ENCODE measurements around the gene PAPPA. TPM values are rescaled to one million over a fixed set of nuclear protein-coding genes. Genes with fewer than 3 reads are reported as not detected.

The PAPPA gene, protein sequence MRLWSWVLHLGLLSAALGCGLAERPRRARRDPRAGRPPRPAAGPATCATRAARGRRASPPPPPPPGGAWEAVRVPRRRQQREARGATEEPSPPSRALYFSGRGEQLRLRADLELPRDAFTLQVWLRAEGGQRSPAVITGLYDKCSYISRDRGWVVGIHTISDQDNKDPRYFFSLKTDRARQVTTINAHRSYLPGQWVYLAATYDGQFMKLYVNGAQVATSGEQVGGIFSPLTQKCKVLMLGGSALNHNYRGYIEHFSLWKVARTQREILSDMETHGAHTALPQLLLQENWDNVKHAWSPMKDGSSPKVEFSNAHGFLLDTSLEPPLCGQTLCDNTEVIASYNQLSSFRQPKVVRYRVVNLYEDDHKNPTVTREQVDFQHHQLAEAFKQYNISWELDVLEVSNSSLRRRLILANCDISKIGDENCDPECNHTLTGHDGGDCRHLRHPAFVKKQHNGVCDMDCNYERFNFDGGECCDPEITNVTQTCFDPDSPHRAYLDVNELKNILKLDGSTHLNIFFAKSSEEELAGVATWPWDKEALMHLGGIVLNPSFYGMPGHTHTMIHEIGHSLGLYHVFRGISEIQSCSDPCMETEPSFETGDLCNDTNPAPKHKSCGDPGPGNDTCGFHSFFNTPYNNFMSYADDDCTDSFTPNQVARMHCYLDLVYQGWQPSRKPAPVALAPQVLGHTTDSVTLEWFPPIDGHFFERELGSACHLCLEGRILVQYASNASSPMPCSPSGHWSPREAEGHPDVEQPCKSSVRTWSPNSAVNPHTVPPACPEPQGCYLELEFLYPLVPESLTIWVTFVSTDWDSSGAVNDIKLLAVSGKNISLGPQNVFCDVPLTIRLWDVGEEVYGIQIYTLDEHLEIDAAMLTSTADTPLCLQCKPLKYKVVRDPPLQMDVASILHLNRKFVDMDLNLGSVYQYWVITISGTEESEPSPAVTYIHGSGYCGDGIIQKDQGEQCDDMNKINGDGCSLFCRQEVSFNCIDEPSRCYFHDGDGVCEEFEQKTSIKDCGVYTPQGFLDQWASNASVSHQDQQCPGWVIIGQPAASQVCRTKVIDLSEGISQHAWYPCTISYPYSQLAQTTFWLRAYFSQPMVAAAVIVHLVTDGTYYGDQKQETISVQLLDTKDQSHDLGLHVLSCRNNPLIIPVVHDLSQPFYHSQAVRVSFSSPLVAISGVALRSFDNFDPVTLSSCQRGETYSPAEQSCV (N-terminal part only)
- 10 to 100 TPM in 3 of 4 donors, 1 to 10 TPM in 1; 9.6 to 35.3 (median 14.9) TPM for total RNA-seq

DNA sequence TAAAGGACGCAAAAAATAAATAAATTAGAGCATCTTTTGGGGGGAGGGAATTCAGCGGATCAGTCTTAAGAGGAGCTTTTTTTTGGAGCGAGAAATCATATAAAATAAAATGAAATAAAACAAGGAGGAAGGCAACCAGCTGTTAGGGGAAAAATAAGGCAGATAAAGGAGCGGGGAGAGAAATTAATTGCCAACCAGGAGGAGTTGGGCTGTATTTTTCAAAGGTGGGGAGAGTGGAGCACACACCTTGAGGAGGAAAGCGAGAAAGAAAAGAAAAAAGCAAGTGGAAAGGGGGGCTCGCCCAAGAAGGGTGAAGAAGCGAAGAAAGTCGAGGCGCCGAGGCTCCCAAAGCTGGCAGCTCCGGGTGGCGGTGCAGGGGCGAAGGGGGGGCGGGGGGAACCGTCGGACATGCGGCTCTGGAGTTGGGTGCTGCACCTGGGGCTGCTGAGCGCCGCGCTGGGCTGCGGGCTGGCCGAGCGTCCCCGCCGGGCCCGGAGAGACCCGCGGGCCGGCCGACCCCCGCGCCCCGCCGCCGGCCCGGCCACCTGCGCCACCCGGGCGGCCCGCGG is at the start of gene PAPPA:
Gene PAPPA (plus strand): TSS at position 27 of the 569 bp plus-strand sequence. CDS start 382 bp downstream, at position 409.
- TF ChIP-seq, protein P1, sequence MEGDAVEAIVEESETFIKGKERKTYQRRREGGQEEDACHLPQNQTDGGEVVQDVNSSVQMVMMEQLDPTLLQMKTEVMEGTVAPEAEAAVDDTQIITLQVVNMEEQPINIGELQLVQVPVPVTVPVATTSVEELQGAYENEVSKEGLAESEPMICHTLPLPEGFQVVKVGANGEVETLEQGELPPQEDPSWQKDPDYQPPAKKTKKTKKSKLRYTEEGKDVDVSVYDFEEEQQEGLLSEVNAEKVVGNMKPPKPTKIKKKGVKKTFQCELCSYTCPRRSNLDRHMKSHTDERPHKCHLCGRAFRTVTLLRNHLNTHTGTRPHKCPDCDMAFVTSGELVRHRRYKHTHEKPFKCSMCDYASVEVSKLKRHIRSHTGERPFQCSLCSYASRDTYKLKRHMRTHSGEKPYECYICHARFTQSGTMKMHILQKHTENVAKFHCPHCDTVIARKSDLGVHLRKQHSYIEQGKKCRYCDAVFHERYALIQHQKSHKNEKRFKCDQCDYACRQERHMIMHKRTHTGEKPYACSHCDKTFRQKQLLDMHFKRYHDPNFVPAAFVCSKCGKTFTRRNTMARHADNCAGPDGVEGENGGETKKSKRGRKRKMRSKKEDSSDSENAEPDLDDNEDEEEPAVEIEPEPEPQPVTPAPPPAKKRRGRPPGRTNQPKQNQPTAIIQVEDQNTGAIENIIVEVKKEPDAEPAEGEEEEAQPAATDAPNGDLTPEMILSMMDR (IDR thresholded peaks at IDR 0.05) = no peak
- ATAC-seq (ENCODE audit: low FRiP score) (no peak), DNase-seq (ENCODE audit: low spot score) (no peak)

DNA sequence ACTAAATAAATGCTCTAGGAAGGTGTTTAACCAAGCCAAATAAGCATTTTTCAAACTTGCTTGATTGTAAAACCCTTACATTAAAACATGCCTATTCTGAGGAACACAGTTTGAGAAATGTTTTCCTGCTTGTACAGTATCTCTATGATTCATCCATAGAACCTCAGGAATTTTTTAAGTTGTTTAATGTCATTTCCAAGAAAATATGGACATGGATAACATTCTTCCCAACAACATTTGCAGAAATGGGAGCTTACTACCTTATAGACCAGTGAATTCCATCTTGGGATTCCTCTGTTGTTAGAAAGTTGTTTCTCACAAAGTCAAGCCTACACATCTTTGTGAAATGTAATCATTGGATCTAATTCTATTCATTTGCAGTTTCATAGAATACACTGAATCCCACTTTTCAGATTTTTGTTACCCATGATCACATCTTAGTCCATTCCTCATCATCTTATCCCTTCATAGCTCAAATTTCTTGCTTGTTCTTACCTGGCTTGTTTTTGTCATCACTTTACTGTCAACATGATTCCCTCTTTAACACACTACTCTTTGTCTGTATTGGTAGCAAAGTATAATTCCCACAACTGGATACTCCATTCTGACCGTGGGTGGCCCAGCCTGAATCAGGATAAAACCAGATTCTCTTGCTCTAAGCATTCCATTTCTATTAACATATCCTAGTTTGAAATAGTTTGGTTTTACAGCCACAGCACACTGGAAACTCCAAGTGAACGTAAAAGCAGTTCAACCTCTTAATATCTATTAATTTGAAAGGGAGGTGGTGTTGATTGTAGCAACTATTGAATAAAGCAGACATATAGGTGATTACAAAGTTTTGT is 49.4 kb upstream of the PAPPA start:
- ATAC-seq (ENCODE audit: low FRiP score) (no peak), DNase-seq (ENCODE audit: low spot score) (no peak)
- TF ChIP-seq, protein P1 (IDR thresholded peaks at IDR 0.05) = no peak

DNA sequence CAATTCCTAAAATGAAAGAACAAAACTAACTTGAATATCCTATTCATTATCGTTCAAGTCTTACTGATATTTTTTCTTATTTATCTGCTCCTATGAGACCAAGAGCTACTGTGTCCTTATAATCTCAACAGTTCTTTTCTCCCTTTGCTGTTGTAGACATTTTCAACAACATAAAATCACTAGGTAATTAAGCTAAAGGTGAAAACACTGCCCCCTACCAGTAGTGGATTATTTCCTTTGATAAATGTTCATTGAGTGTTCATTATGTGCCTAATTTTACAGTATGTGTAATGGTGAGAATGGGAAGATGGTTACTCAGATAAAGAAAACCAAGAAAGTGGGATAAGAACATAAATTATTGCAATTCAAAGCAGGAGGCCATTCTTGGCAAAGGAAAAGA is 41.4 kb upstream of the PAPPA start:
- DNase-seq (ENCODE audit: low spot score) = no peak
- ATAC-seq (ENCODE audit: low FRiP score) = no peak
- TF ChIP-seq, protein P1 (IDR thresholded peaks at IDR 0.05) = no peak

DNA sequence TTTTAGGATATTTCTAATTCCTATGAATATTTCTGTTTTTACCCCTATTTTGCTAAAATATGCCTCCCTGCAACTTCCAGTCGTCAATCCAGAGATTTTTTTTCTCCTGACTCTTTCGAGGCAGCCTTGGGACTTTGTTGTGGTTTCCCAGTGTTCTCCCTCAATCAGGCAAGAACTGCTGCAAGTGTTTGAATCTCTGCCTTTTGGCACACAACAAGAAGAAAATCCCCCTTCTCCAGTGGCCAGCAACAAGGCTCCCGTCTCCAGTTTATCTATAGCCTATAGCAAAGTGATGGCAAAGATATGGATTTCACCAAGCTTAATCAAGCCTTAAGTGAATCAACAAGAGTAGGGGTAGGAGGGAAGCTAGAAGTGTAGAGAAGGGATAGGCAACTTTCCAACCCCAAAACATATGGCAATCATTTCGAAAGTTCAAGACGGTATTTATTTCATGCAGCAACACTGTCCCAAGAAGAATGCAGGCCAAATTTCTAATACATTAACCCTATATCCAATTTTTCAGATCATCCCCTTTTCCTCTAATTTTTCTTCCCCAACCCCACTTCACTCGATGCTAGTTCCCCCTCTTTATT is 37.7 kb upstream of the PAPPA start:
- ATAC-seq (ENCODE audit: low FRiP score) = no peak
- DNase-seq (ENCODE audit: low spot score) = no peak
- TF ChIP-seq, protein P1 (IDR thresholded peaks at IDR 0.05) = no peak

DNA sequence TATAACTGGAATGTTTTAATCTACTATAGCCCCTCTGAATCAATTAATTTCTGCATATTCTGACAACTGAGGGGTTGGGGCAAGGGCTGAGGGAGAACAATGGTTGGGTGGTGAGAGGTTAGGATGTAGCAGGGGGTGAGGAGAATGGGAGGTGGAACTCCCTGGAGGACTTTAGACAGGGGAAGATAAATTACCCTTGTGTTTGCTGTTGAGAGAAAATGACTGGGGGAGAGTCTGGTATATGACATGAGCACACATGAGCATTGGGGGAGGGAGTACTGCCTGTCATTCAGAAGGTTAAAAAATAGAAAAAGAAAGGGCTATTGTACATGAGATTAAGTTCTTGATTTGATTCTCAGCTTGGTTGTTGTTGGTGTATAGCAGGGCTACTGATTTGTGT is 37.2 kb upstream of the PAPPA start:
- ATAC-seq (ENCODE audit: low FRiP score) (no peak), DNase-seq (ENCODE audit: low spot score) (no peak)
- TF ChIP-seq, protein P1 (IDR thresholded peaks at IDR 0.05) = no peak

All from omental fat pad (tissue), 4 donors.